ENCODE results near the gene MEI4.
"Not testable (repeated sequence)": the region's sequence is repeated elsewhere in the genome, so short reads cannot be mapped to it uniquely, and the experiment has no call there.

The MEI4 gene

DNA sequence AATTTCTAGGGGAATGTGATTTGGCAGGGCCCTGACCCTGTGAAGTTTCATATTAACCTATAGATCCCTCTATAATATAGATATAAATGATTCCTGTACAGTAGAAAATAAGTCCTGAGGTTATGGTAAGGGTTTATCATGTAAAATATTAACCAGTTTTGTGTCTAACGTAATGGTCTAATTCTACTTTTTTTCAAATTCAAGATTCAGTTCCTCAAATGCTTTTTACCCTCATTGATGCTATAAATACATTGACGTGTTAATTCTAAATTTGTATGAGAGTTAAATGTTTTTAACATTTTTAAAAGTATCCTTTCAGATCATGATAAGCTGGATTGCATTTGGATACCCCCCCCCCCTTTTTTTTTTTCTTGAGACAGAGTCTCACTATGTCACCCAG, 169.4 kb downstream of the MEI4 start:
- DNase-seq: no peak

GRCh38 chr6:77825204-77825603, 172.4 kb downstream of the MEI4 start:
- DNase-seq: no peak

GRCh38 chr6:77829736-77830135, 176.9 kb downstream of the MEI4 start:
- DNase-seq: no peak

DNA sequence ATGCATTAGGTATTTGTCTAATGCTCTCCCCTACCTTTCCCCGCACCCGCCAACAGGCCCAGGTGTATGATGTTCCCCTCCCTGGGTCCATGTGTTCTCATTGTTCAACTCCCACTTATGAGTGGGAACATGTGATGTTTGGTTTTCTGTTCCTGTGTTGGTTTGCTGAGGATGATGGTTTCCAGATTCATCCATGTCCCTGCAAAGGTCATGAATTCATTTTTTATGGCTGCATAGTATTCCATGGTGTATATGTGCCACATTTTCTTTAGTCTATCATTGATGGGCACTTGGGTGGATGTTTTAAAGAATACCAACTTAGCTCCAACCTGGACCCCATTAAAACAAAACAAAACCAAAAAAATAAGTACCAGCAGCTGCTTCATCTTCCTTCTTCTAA, 180.9 kb downstream of the MEI4 start:
- DNase-seq: not testable (repeated sequence)

- no peak for DNase-seq
These were observed 181.8 kb downstream of the MEI4 start for GRCh38 chr6:77834591-77834996.

DNA sequence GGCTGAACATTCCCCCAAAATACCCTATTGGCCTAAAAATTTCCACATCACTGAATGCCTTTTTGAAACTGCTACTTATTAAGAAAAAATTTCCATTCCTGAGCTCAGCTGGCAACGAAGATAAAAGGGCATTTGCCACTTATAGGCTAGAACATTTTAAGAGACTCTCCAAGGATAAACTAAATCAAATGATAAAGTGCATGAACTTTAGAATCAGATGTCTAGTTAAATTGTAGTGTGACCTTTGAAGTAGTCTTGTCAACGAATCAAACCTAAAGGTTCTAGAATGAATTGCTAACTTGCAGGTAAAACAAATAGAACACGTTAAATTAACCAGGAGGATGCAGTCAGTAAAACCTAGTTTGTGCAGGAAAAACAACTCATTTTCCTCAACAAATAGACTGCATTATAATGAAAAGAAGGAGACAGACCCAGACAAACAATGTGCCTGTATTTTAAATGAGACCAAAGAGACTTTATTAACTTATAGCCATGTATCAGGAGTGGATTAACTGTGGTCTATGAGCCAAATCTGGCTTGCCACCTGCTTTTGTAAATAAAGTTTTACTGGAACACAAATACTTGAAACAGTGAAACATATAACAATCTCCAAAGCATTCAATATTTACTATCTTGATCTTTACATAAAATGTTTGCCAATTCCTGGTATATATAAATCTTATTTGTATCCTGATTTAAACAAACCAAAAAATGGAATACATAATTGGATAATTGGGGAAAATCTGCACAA, 184.4 kb downstream of the MEI4 start:
- no peak for DNase-seq

DNA sequence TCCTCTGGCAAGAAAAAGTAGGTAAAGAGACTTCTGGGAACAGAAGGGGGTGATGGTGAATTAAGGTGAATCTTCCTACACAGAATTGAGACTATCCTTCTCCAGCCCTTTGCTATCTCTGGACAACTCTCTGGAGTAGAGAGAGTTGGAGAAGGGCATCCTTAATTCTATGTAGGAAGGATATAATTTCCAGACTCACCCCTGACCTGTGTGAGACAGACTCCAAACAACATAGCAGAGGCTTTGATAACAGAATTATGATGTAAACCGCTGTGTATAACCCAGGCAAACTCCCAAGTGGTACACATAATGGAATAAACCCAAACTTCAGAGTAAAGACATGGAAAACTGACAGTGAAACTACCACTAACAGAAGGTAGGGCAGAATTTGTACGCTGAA, 186.5 kb downstream of the MEI4 start:
- no peak for DNase-seq

GRCh38 chr6:77844822-77845221, 192.0 kb downstream of the MEI4 start:
- no peak for DNase-seq

- no peak for DNase-seq
These were observed 200.6 kb downstream of the MEI4 start for GRCh38 chr6:77853401-77853800.

- no peak for DNase-seq
These were observed 203.6 kb downstream of the MEI4 start for GRCh38 chr6:77856391-77856790.

DNA sequence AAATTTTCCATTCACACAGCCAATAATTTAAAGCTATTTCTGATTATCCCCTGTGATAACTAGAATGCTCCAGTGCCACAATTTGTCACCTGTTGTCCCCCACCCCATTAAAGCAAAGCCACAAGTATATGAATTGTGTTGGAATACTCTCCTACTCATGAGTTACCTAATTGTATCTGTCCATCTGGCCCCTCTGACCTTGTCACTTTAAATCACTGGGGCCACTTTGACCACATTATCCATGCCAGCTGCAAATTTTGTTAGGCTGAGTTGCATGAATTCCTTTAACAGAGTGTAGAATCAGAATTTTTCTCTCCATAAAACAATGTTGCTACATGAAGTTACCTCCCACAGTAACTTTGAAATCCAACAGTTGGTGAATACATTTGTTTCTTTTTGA, 204.6 kb downstream of the MEI4 start:
- no peak for DNase-seq

- no peak for DNase-seq
These were observed 223.5 kb downstream of the MEI4 start for GRCh38 chr6:77876300-77876699.

GRCh38 chr6:77879527-77879926, 226.7 kb downstream of the MEI4 start:
- DNase-seq: no peak

- no peak for DNase-seq
These were observed 227.7 kb downstream of the MEI4 start for GRCh38 chr6:77880501-77880900.

- no peak for DNase-seq
These were observed 231.0 kb downstream of the MEI4 start for GRCh38 chr6:77883851-77884250.

- no peak for DNase-seq
These were observed 240.6 kb downstream of the MEI4 start for GRCh38 chr6:77893391-77893790.

GRCh38 chr6:77906070-77906469, 253.2 kb downstream of the MEI4 start:
- DNase-seq: no peak

GRCh38 chr6:77910826-77911225, 258.0 kb downstream of the MEI4 start:
- DNase-seq: no peak

- DNase-seq: no peak
These were observed 273.4 kb downstream of the MEI4 start for GRCh38 chr6:77926198-77926751.

GRCh38 chr6:77930382-77930781, 277.5 kb downstream of the MEI4 start:
- DNase-seq: no peak

- no peak for DNase-seq
These were observed 278.1 kb downstream of the MEI4 start for GRCh38 chr6:77930952-77931351.

GRCh38 chr6:77962070-77962469, 309.2 kb downstream of the MEI4 start:
- DNase-seq: no peak

- no peak for DNase-seq
These were observed 312.6 kb downstream of the MEI4 start for GRCh38 chr6:77965449-77965848.

DNA sequence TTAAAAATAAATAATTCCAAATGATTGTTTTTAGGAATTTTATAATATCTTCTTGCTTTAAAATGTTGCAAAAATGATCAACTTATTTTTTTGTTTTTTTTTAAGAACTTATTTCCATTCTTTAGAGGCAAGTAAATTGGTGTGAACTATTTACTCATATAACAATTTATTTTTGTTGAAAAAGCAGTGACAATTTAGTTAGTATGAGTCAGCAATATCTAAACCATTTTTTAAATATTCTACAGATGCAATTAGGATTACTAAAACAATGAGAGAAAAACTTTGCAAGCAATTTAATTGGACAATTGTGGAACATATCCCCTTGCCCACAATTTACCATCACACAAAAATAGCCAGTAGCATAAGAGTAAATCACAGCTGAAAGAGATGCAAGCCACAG, 319.5 kb downstream of the MEI4 start:
- DNase-seq: no peak

Data from CD4-positive, alpha-beta T cell treated with Interleukin-17A for 4 hours (primary cell).